Superior temporal gyrus (tissue), 1 donor: ENCODE measurements around the gene UNCX.

Experiments
- DNase-seq: peaks from one replicate; pipeline ENCODE4 v3.0.0-alpha.2; 2016; ENCODE audit errors: extremely low spot score

Gene UNCX

GRCh38 chr7:1232103-1232466 is 587 bp upstream of the UNCX start:
- DNase-seq: no peak

- DNase-seq: no peak
Measured at GRCh38 chr7:1233333-1234048, 819 bp downstream of the UNCX start.

GRCh38 chr7:1234049-1234880 is 1.6 kb downstream of the UNCX start:
- DNase-seq: no peak

- DNase-seq: no peak
Measured at GRCh38 chr7:1234881-1235500, 2.3 kb downstream of the UNCX start.

- no peak for DNase-seq
Measured at GRCh38 chr7:1235501-1236131, 2.9 kb downstream of the UNCX start.

- no peak for DNase-seq
Measured at GRCh38 chr7:1236132-1236661, 3.5 kb downstream of the UNCX start.

- no peak for DNase-seq
Measured at GRCh38 chr7:1236831-1237701, 4.4 kb downstream of the UNCX start.

- no peak for DNase-seq
Measured at GRCh38 chr7:1237704-1238255, 5.1 kb downstream of the UNCX start.

GRCh38 chr7:1238450-1238882 is 5.8 kb downstream of the UNCX start:
- DNase-seq: no peak

GRCh38 chr7:1238931-1239802 is 6.5 kb downstream of the UNCX start:
- DNase-seq: no peak

- DNase-seq: no peak
Measured at GRCh38 chr7:1239803-1240516, 7.3 kb downstream of the UNCX start.

GRCh38 chr7:1240517-1241257 is 8.0 kb downstream of the UNCX start:
- no peak for DNase-seq

GRCh38 chr7:1241258-1241602 is 8.6 kb downstream of the UNCX start:
- DNase-seq: no peak

- no peak for DNase-seq
Measured at GRCh38 chr7:1241603-1242255, 9.1 kb downstream of the UNCX start.

GRCh38 chr7:1242256-1242605 is 9.6 kb downstream of the UNCX start:
- no peak for DNase-seq

- no peak for DNase-seq
Measured at GRCh38 chr7:1242606-1243289, 10.1 kb downstream of the UNCX start.

- DNase-seq: no peak
Measured at GRCh38 chr7:1243290-1243963, 10.8 kb downstream of the UNCX start.
